ENCODE measurements around the gene LPCAT3. TPM values are rescaled to one million over a fixed set of nuclear protein-coding genes. Genes with fewer than 3 reads are reported as not detected.

The LPCAT3 gene
- total and polyA plus RNA-seq, 5 experiments from 2014 or later: 17.0 to 22.7 (median 18.5) TPM

GRCh38 chr12:6946033-6946919, 72.0 kb downstream of the LPCAT3 start:
- POLR2A ChIA-PET: interaction anchor here (0.8 to 18.4 kb wide), 15 partner anchors 9 to 167 kb away, joined by 3 to 1315 read pairs (median 6); partner anchors contain the start of genes ATN1, C1RL, EMG1 and LPCAT3
- Mint-ChIP-seq H3K27ac (peak overlapping the region; percentile 98 to 100 (median 98)), H3K36me3 (no peaks in the 10 kb centered on the region), H3K9me3 (no peaks in the 10 kb centered on the region), H3K27me3 (no peaks in the 10 kb centered on the region), H3K4me1 (peaks cover 38 to 87% (median 80%) of the 10 kb centered on the region in 4 donors), H3K4me3 (peak overlapping the region; percentile 93 to 99 (median 98))
- DNase-seq: peak in 8 of 10 donors; percentile 44 to 76 (median 55)
- ATAC-seq: peak in 1 of 2 donors; percentile 6

DNA sequence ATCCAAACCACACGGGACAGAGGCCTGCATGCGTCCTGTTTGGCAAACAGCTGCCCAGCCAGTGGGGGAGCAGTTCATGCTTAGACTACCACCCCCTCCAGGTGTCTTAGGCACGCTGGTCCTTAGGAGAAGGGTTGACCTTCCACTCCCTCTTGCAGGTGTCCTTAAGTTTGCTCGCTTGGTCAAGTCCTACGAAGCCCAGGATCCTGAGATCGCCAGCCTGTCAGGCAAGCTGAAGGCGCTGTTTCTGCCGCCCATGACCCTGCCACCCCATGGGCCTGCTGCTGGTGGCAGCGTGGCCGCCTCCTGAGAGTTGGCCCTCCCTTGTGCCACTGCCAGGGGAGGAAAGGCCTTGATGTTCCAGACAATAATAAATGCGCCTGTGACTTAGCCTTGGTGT, 72.7 kb downstream of the LPCAT3 start:
- no peaks in the 10 kb centered on the region for H3K9me3 Mint-ChIP-seq
- H3K36me3 Mint-ChIP-seq: no peaks in the 10 kb centered on the region
- peaks cover 36 to 84% (median 76%) of the 10 kb centered on the region in 4 donors for H3K4me1 Mint-ChIP-seq
- peak overlapping the region in 9 of 10 donors; percentile 98 to 100 (median 99) for H3K27ac Mint-ChIP-seq
- POLR2A ChIA-PET: interaction anchor here (0.6 to 18.4 kb wide), 15 partner anchors 8 to 350 kb away, joined by 3 to 1315 read pairs (median 17); partner anchors contain the start of genes ATN1, C1RL, EMG1 and LPCAT3
- peak overlapping the region; percentile 93 to 99 (median 98) for H3K4me3 Mint-ChIP-seq
- peak in 1 of 10 donors; percentile 60 for DNase-seq
- no peaks in the 10 kb centered on the region for H3K27me3 Mint-ChIP-seq
- ATAC-seq: no peak

- DNase-seq: peak; percentile 65 to 94 (median 84)
- POLR2A ChIA-PET: interaction anchor here (0.6 to 18.4 kb wide), 32 partner anchors 7 to 992 kb away, joined by 3 to 1315 read pairs (median 8); partner anchors contain the start of genes ATN1, C1RL, CDCA3 and COPS7A
- Mint-ChIP-seq H3K4me1 (peaks cover 32 to 78% (median 66%) of the 10 kb centered on the region in 4 donors), H3K36me3 (no peaks in the 10 kb centered on the region), H3K4me3 (peak overlapping the region; percentile 93 to 99 (median 98)), H3K27ac (peak overlapping the region; percentile 97 to 100 (median 99)), H3K9me3 (no peaks in the 10 kb centered on the region), H3K27me3 (no peaks in the 10 kb centered on the region)
- peak; percentile 49 to 55 for ATAC-seq
These were observed 73.7 kb downstream of the LPCAT3 start for GRCh38 chr12:6944381-6945186.

GRCh38 chr12:6943722-6944380, 74.4 kb downstream of the LPCAT3 start, which contains the start of the genes C12orf57 and RNU7-1:
TSS of gene C12orf57 (plus strand) at chr12:6944022. CDS start at chr12:6944122, 100 bp downstream.
TSS of gene RNU7-1 (plus strand) at chr12:6943816.
- Mint-ChIP-seq H3K27ac (peak within 1 kb of the TSS; percentile 97 to 100 (median 99)), H3K9me3 (no peaks in the 10 kb centered on the region), H3K36me3 (peaks cover 0 to 3% (median 0%) of the 10 kb centered on the region in 3 donors), H3K27me3 (no peaks in the 10 kb centered on the region), H3K4me3 (peak within 1 kb of the TSS; percentile 93 to 99 (median 98)), H3K4me1 (peaks cover 27 to 71% (median 63%) of the 10 kb centered on the region in 4 donors)
- POLR2A ChIA-PET: interaction anchor here (0.6 to 18.4 kb wide), 39 partner anchors 8 to 993 kb away, joined by 3 to 1315 read pairs (median 6); partner anchors contain the start of genes ATN1, C1RL, CDCA3 and COPS7A
- ATAC-seq: peak; percentile 63 to 73
- peak; percentile 57 to 93 (median 80) for DNase-seq

GRCh38 chr12:6943389-6943721, 74.9 kb downstream of the LPCAT3 start:
- H3K4me3 Mint-ChIP-seq: peak overlapping the region; percentile 93 to 99 (median 98)
- ATAC-seq: peak; percentile 64 to 73
- H3K27me3 Mint-ChIP-seq: no peaks in the 10 kb centered on the region
- H3K4me1 Mint-ChIP-seq: peaks cover 26 to 66% (median 58%) of the 10 kb centered on the region in 4 donors
- POLR2A ChIA-PET: interaction anchor here (0.6 to 18.4 kb wide), 37 partner anchors 7 to 993 kb away, joined by 3 to 1315 read pairs (median 7); partner anchors contain the start of genes ATN1, C1RL, CDCA3 and COPS7A
- peak overlapping the region; percentile 97 to 100 (median 99) for H3K27ac Mint-ChIP-seq
- no peaks in the 10 kb centered on the region for H3K9me3 Mint-ChIP-seq
- peak in 9 of 10 donors; percentile 63 to 94 (median 83) for DNase-seq
- peaks cover 0 to 3% (median 0%) of the 10 kb centered on the region in 3 donors for H3K36me3 Mint-ChIP-seq

DNA sequence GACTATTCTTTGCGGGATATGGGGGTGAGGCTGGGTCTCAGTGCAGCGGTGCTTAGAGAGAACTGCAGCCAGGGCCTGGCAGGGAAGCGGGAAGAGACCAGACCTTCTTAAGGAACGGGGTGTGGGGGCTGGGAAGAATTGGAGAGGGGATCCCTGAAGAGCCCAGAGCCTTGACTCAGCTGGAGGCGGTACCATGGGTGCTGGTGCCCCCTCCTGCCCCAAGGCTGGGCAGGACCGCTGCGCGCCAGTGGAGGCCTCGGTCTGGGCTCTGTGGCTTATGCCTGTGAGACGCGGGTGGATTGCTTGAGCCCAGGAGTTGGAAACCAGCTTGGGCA, 76.0 kb downstream of the LPCAT3 start:
- POLR2A ChIA-PET: interaction anchor here (0.6 to 18.4 kb wide), 12 partner anchors 8 to 203 kb away, joined by 3 to 1315 read pairs (median 30); partner anchors contain the start of genes ATN1, CDCA3, EMG1 and LRRC23
- ATAC-seq (no peak), DNase-seq (peak in 1 of 10 donors; percentile 59)
- H3K27ac Mint-ChIP-seq: peak overlapping the region; percentile 97 to 100 (median 99)
- H3K36me3 Mint-ChIP-seq: peaks cover 0 to 3% (median 0%) of the 10 kb centered on the region in 3 donors
- no peaks in the 10 kb centered on the region for H3K9me3 Mint-ChIP-seq
- H3K4me1 Mint-ChIP-seq: peaks cover 22 to 62% (median 52%) of the 10 kb centered on the region in 4 donors
- no peaks in the 10 kb centered on the region for H3K27me3 Mint-ChIP-seq
- peak overlapping the region in 7 of 10 donors; percentile 23 to 59 (median 42) for H3K4me3 Mint-ChIP-seq

DNA sequence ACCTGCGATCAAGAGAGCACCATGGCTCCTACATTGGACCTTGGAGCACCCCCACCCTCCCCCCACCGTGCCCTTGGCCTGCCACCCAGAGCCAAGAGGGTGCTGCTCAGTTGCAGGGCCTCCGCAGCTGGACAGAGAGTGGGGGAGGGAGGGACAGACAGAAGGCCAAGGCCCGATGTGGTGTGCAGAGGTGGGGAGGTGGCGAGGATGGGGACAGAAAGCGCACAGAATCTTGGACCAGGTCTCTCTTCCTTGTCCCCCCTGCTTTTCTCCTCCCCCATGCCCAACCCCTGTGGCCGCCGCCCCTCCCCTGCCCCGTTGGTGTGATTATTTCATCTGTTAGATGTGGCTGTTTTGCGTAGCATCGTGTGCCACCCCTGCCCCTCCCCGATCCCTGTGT, 76.5 kb downstream of the LPCAT3 start:
- H3K36me3 Mint-ChIP-seq: peaks cover 0 to 6% (median 0%) of the 10 kb centered on the region in 3 donors
- no peaks in the 10 kb centered on the region for H3K9me3 Mint-ChIP-seq
- DNase-seq: no peak
- H3K4me1 Mint-ChIP-seq: peaks cover 21 to 61% (median 49%) of the 10 kb centered on the region in 4 donors
- H3K27ac Mint-ChIP-seq: peak overlapping the region in 8 of 10 donors; percentile 14 to 100 (median 98)
- POLR2A ChIA-PET: interaction anchor here (0.6 to 18.4 kb wide), 10 partner anchors 10 to 89 kb away, joined by 3 to 1315 read pairs (median 40); partner anchors contain the start of genes CDCA3, EMG1, ENO2 and PHB2
- no peak for ATAC-seq
- no peaks in the 10 kb centered on the region for H3K27me3 Mint-ChIP-seq
- H3K4me3 Mint-ChIP-seq: peak overlapping the region in 1 of 10 donors; percentile 23

DNA sequence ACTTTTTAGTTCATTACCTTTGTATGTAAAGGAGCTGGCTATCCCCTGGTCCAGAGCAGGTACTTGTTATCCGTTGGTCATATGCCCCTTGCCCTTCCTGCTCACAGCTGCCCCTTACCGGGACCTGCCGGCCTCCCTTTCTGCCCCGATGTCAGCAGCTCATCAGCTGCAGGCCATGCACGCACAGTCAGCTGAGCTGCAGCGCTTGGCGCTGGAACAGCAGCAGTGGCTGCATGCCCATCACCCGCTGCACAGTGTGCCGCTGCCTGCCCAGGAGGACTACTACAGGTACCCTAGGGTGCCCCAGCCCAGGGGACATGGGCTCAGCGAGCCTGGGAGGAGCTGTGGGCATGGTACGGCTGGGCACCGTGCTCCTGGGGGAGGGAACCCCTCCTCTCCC, 77.0 kb downstream of the LPCAT3 start:
- H3K4me1 Mint-ChIP-seq: peaks cover 24 to 61% (median 50%) of the 10 kb centered on the region in 4 donors
- no peaks in the 10 kb centered on the region for H3K9me3 Mint-ChIP-seq
- DNase-seq: peak in 1 of 10 donors; percentile 62
- H3K36me3 Mint-ChIP-seq: peaks cover 0 to 10% (median 0%) of the 10 kb centered on the region in 3 donors
- H3K4me3 Mint-ChIP-seq: no peak overlapping the region
- peak overlapping the region in 5 of 10 donors; percentile 14 to 98 (median 73) for H3K27ac Mint-ChIP-seq
- no peaks in the 10 kb centered on the region for H3K27me3 Mint-ChIP-seq
- POLR2A ChIA-PET: interaction anchor here (0.6 to 18.4 kb wide), 6 partner anchors 15 to 28 kb away, joined by 3 to 1315 read pairs (median 13); partner anchors contain the start of genes EMG1, ENO2 and PHB2
- ATAC-seq: no peak

- no peak for DNase-seq
- no peak for ATAC-seq
- H3K27me3 Mint-ChIP-seq: no peaks in the 10 kb centered on the region
- POLR2A ChIA-PET: interaction anchor here (0.9 to 18.4 kb wide), 9 partner anchors 13 to 88 kb away, joined by 3 to 1315 read pairs (median 26); partner anchors contain the start of genes CDCA3, EMG1, ENO2 and LRRC23
- H3K9me3 Mint-ChIP-seq: no peaks in the 10 kb centered on the region
- H3K36me3 Mint-ChIP-seq: peaks cover 0 to 26% (median 0%) of the 10 kb centered on the region in 3 donors
- H3K4me1 Mint-ChIP-seq: peaks cover 30 to 59% (median 48%) of the 10 kb centered on the region in 4 donors
- peak overlapping the region; percentile 53 to 93 (median 84) for H3K27ac Mint-ChIP-seq
- peak overlapping the region in 8 of 10 donors; percentile 16 to 74 (median 52) for H3K4me3 Mint-ChIP-seq
These were observed 79.1 kb downstream of the LPCAT3 start for GRCh38 chr12:6939191-6939540.

DNA sequence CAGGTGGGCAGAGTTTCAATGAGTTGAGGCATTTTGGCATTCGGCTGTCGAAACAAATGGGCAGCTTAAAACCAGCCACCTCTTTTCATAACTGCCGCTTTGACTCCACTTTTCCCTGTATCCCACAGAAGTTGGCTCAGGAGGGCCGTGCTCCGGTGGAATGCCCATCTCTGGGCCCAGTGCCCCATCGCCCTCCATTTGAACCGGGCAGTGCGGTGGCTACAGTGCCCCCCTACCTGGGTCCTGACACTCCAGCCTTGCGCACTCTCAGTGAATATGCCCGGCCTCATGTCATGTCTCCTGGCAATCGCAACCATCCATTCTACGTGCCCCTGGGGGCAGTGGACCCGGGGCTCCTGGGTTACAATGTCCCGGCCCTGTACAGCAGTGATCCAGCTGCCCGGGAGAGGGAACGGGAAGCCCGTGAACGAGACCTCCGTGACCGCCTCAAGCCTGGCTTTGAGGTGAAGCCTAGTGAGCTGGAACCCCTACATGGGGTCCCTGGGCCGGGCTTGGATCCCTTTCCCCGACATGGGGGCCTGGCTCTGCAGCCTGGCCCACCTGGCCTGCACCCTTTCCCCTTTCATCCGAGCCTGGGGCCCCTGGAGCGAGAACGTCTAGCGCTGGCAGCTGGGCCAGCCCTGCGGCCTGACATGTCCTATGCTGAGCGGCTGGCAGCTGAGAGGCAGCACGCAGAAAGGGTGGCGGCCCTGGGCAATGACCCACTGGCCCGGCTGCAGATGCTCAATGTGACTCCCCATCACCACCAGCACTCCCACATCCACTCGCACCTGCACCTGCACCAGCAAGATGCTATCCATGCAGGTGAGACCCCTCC, 79.7 kb downstream of the LPCAT3 start:
- Mint-ChIP-seq H3K9me3 (no peaks in the 10 kb centered on the region), H3K4me1 (peaks cover 29 to 56% (median 50%) of the 10 kb centered on the region in 4 donors), H3K36me3 (peaks cover 0 to 26% (median 0%) of the 10 kb centered on the region in 3 donors), H3K27me3 (no peaks in the 10 kb centered on the region), H3K27ac (peak overlapping the region; percentile 89 to 98 (median 98)), H3K4me3 (peak overlapping the region in 9 of 10 donors; percentile 16 to 91 (median 79))
- POLR2A ChIA-PET: interaction anchor here (0.9 to 18.4 kb wide), 22 partner anchors 8 to 249 kb away, joined by 3 to 1315 read pairs (median 10); partner anchors contain the start of genes ATN1, CDCA3, COPS7A and EMG1
- DNase-seq: peak in 1 of 10 donors; percentile 62
- no peak for ATAC-seq

All from naive thymus-derived CD8-positive, alpha-beta T cell (primary cell).